H1 (cell line): ENCODE results near the gene NOS3. TPM values are rescaled to one million over a fixed set of nuclear protein-coding genes. Genes with fewer than 3 reads are reported as not detected.

Experiments used
- CTCF ChIA-PET: fragments of 300-600 bp; sonication (Branson Sonifier 250); formaldehyde crosslinking; loops from one replicate; lab custom pipeline; 2021; ENCODE audit not compliant: partially characterized antibody; lab: Charles Lee
- POLR2A ChIA-PET: fragments of 300-600 bp; sonication (Branson Sonifier 250); formaldehyde crosslinking; loops from one replicate; lab custom pipeline; 2021; ENCODE audit warnings: inconsistent platforms; ENCODE audit not compliant: partially characterized antibody; lab: Charles Lee
- DNase-seq, 2 experiments: peaks; one replicate each; pipeline versions ENCODE4 v3.0.0 to v3.0.0-alpha.2; 2010 to 2022; ENCODE audit warnings: low spot score in 2 of 2, low read depth in 1 of 2, mixed read lengths in 1 of 2
- FAIRE-seq: peaks from 2 replicates; lab custom pipeline; 2011; peaks lifted over from hg19 to GRCh38; lab: Jason Lieb, UNC
- H2AFZ ChIP-seq: 2 replicates; pipeline ENCODE4 v1.8.1; 2012; ENCODE audit warnings: low read length, inconsistent platforms
- H2AK5ac ChIP-seq: 2 replicates; pipeline ENCODE4 v1.6.1; 2013; ENCODE audit warnings: low read depth, low read length
- H2BK120ac ChIP-seq: replicated peaks from 2 replicates; pipeline ENCODE3; 2013; ENCODE audit warnings: low read depth, low read length, inconsistent platforms
- H2BK12ac ChIP-seq: 2 replicates; pipeline ENCODE4 v1.6.1; 2013; ENCODE audit warnings: low read depth, low read length
- H2BK15ac ChIP-seq: 2 replicates; pipeline ENCODE4 v1.6.1; 2013; ENCODE audit warnings: low read length
- H2BK20ac ChIP-seq: 2 replicates; pipeline ENCODE4 v1.6.1; 2013; ENCODE audit warnings: low read length
- H2BK5ac ChIP-seq: 2 replicates; pipeline ENCODE4 v1.6.1; 2013; ENCODE audit warnings: low read depth, low read length
- H3K14ac ChIP-seq: 2 replicates; pipeline ENCODE4 v1.6.1; 2013; ENCODE audit warnings: inconsistent platforms; ENCODE audit not compliant: insufficient read length
- H3K18ac ChIP-seq: 2 replicates; pipeline ENCODE4 v1.6.1; 2013; ENCODE audit warnings: low read length; ENCODE audit errors: extremely low read depth
- H3K23ac ChIP-seq: 2 replicates; pipeline ENCODE4 v1.6.1; 2013; ENCODE audit warnings: inconsistent platforms; ENCODE audit not compliant: insufficient read length
- H3K23me2 ChIP-seq: 2 replicates; pipeline ENCODE4 v1.6.1; 2013; ENCODE audit warnings: low read depth, low read length
- H3K27ac ChIP-seq: 2 replicates; pipeline ENCODE4 v1.6.1; 2011; ENCODE audit warnings: low read depth, low read length, inconsistent platforms
- H3K27me3 ChIP-seq, 4 experiments: replicated peaks in 1 of 4; 1 replicate in 1 of 4; 2 replicates in 3 of 4; pipeline versions ENCODE4 v1.6.1 to v1.8.1; 2011 to 2013; ENCODE audit warnings: low read length in 3 of 4, mild to moderate bottlenecking in 3 of 4, inconsistent platforms in 2 of 4, mixed read lengths in 2 of 4, moderate library complexity in 1 of 4; ENCODE audit not compliant: control insufficient read depth in 3 of 4, insufficient read depth in 3 of 4; ENCODE audit errors: extremely low read depth in 1 of 4
- H3K36me3 ChIP-seq, 4 experiments: 2 replicates each; pipeline versions ENCODE4 v1.6.1 to v1.8.1; 2011 to 2013; ENCODE audit warnings: mild to moderate bottlenecking in 4 of 4, low read length in 3 of 4, moderate library complexity in 2 of 4, control low read depth in 1 of 4, inconsistent platforms in 1 of 4; ENCODE audit not compliant: insufficient read depth in 4 of 4, control insufficient read depth in 2 of 4
- H3K4ac ChIP-seq: replicated peaks from 2 replicates; pipeline ENCODE3; 2013; ENCODE audit warnings: low read length, low read depth, mixed read lengths, inconsistent platforms; ENCODE audit not compliant: insufficient read length
- H3K4me1 ChIP-seq, 4 experiments: replicated peaks in 1 of 4; 1 replicate in 1 of 4; 2 replicates in 3 of 4; pipeline versions ENCODE4 v1.6.1 to v1.8.1; 2011 to 2013; ENCODE audit warnings: low read length in 3 of 4, inconsistent platforms in 2 of 4, mixed read lengths in 1 of 4; ENCODE audit not compliant: insufficient read depth in 4 of 4, control insufficient read depth in 3 of 4
- H3K4me2 ChIP-seq, 2 experiments: 2 replicates each; pipeline versions ENCODE4 v1.6.1 to v1.8.1; 2011 to 2013; ENCODE audit warnings: low read depth in 2 of 2, low read length in 2 of 2, control low read depth in 1 of 2, inconsistent platforms in 1 of 2, mild to moderate bottlenecking in 1 of 2; ENCODE audit not compliant: insufficient read depth in 1 of 2
- H3K4me3 ChIP-seq, 4 experiments: fragments of 200-600, 300-600 bp in 1 of 4; sonication (generic), shearing (Covaris generic), sonication (Bioruptor Twin) in 1 of 4; 2 replicates each; pipeline versions ENCODE4 v1.5.1 to v1.8.1; 2011 to 2016; ENCODE audit warnings: low read length in 4 of 4, low read depth in 3 of 4, control low read depth in 2 of 4, inconsistent platforms in 2 of 4, mild to moderate bottlenecking in 2 of 4, mixed read lengths in 1 of 4, moderate library complexity in 1 of 4; ENCODE audit not compliant: insufficient read depth in 2 of 4; ENCODE audit errors: extremely low read depth in 1 of 4
- H3K56ac ChIP-seq: replicated peaks from 2 replicates; pipeline ENCODE3; 2013; ENCODE audit warnings: low read depth, mild to moderate bottlenecking, mixed read lengths, low read length, inconsistent platforms; ENCODE audit not compliant: insufficient read length
- H3K79me1 ChIP-seq: 2 replicates; pipeline ENCODE4 v1.6.1; 2013; ENCODE audit warnings: low read depth, low read length, control low read depth
- H3K79me2 ChIP-seq, 2 experiments: 2 replicates each; pipeline versions ENCODE4 v1.6.1 to v1.8.1; 2012 to 2013; ENCODE audit warnings: low read length in 2 of 2, mild to moderate bottlenecking in 2 of 2, inconsistent platforms in 1 of 2; ENCODE audit not compliant: insufficient read depth in 2 of 2, control insufficient read depth in 1 of 2
- H3K9ac ChIP-seq, 4 experiments: replicated peaks in 1 of 4; 1 replicate in 1 of 4; 2 replicates in 3 of 4; pipeline versions ENCODE4 v1.6.1 to v1.8.1; 2011 to 2013; ENCODE audit warnings: low read depth in 3 of 4, low read length in 3 of 4, control low read depth in 2 of 4, mild to moderate bottlenecking in 2 of 4, moderate library complexity in 2 of 4, inconsistent platforms in 1 of 4; ENCODE audit errors: extremely low read depth in 1 of 4
- H3K9me3 ChIP-seq, 2 experiments: 2 replicates each; pipeline versions ENCODE4 v1.6.1 to v1.8.1; 2012 to 2013; ENCODE audit warnings: mild to moderate bottlenecking in 2 of 2, moderate library complexity in 2 of 2, control low read depth in 1 of 2, inconsistent platforms in 1 of 2, low read depth in 1 of 2, low read length in 1 of 2, mixed read lengths in 1 of 2; ENCODE audit not compliant: insufficient read depth in 2 of 2
- H4K20me1 ChIP-seq, 2 experiments: replicated peaks in 1 of 2; 2 replicates each; pipeline versions ENCODE3 to v1.8.1; 2011 to 2013; ENCODE audit warnings: inconsistent platforms in 2 of 2, low read length in 2 of 2, mild to moderate bottlenecking in 1 of 2; ENCODE audit not compliant: insufficient read depth in 2 of 2, control insufficient read depth in 1 of 2
- H4K5ac ChIP-seq: 2 replicates; pipeline ENCODE4 v1.6.1; 2013; ENCODE audit warnings: low read length, low read depth, mixed read lengths, inconsistent platforms; ENCODE audit not compliant: insufficient read length
- H4K8ac ChIP-seq: 2 replicates; pipeline ENCODE4 v1.8.0; 2013; ENCODE audit warnings: mild to moderate bottlenecking, moderate library complexity, low read length, inconsistent platforms; ENCODE audit not compliant: insufficient read depth; ENCODE audit errors: extremely low read depth
- H4K91ac ChIP-seq: replicated peaks from 2 replicates; pipeline ENCODE3; 2013; ENCODE audit warnings: low read length, mixed read lengths, inconsistent platforms; ENCODE audit not compliant: insufficient read length
- ASH2L ChIP-seq: fragments of 200-600, 300-600 bp; sonication (generic); IDR thresholded peaks from one replicate; pipeline ENCODE4 v1.7.1; 2017; ENCODE audit warnings: low read length
- ATF2 ChIP-seq: IDR thresholded peaks from 2 replicates; pipeline ENCODE4 v1.6.1; 2012; ENCODE audit warnings: low read length, inconsistent platforms
- CHD2 ChIP-seq: IDR thresholded peaks from 2 replicates; pipeline ENCODE4 v1.6.1; 2012; ENCODE audit warnings: low read length, improper control_type of control experiment
- EP300 ChIP-seq, 2 experiments: IDR thresholded peaks; 1 replicate in 1 of 2; 2 replicates in 1 of 2; pipeline ENCODE4 v1.6.1; 2011 to 2012; ENCODE audit warnings: low read depth in 2 of 2, low read length in 2 of 2, mild to moderate bottlenecking in 2 of 2, borderline replicate concordance in 1 of 2, inconsistent platforms in 1 of 2, moderate library complexity in 1 of 2
- GABPA ChIP-seq: IDR thresholded peaks from 2 replicates; pipeline ENCODE4 v1.6.1; 2011; ENCODE audit warnings: mild to moderate bottlenecking, low read length, moderate library complexity, borderline replicate concordance; ENCODE audit not compliant: insufficient read depth
- KDM5A ChIP-seq: fragments of 200-600 bp; IDR thresholded peaks from 2 replicates; pipeline ENCODE4 v1.7.1; 2012; ENCODE audit warnings: mild to moderate bottlenecking, low read length, inconsistent platforms, mixed read lengths
- NANOG ChIP-seq: IDR thresholded peaks from 2 replicates; pipeline ENCODE4 v1.6.1; 2011; ENCODE audit warnings: low read length, low read depth, mild to moderate bottlenecking, inconsistent platforms; ENCODE audit not compliant: insufficient read depth, poor library complexity, severe bottlenecking
- POU5F1 ChIP-seq: IDR thresholded peaks from 2 replicates; pipeline ENCODE4 v1.6.1; 2011; ENCODE audit warnings: low read depth, mild to moderate bottlenecking, low read length, moderate library complexity
- YY1 ChIP-seq: IDR thresholded peaks from 2 replicates; pipeline ENCODE4 v1.6.1; 2011; ENCODE audit warnings: low read depth, mild to moderate bottlenecking, low read length
- WGBS, 2 experiments: shearing (Covaris generic) in 1 of 2; methylation state at CpG; one replicate each; pipeline versions ENCODE4 v1.1.6 to v1.1.7; 2013 to 2015; ENCODE audit warnings: low lambda C conversion rate in 2 of 2, mixed read lengths in 2 of 2, inconsistent platforms in 1 of 2, low coverage in 1 of 2, missing lambda C conversion rate in 1 of 2; ENCODE audit not compliant: insufficient replicate concordance in 2 of 2, insufficient coverage in 1 of 2, insufficient read length in 1 of 2; ENCODE audit errors: extremely low coverage in 1 of 2, missing lambda C conversion rate in 1 of 2; 5-methylcytosine and 5-hydroxymethylcytosine counted together
- polyA plus RNA-seq, 7 experiments: library from polyadenylated mRNA; depleted of rRNA in 3 of 7; stranded (reverse) in 5 of 7; unstranded in 2 of 7; fragments of >200 nt in 5 of 7; fragments of 200-250 nt in 2 of 7; gene quantifications; 1 replicate in 5 of 7; 2 replicates in 1 of 7; 4 replicates in 1 of 7; pipeline versions ENCODE4 v1.2.1 to v1.2.3, GENCODE V29; 2011 to 2013; ENCODE audit warnings: missing spikeins in 2 of 7, mixed read lengths in 2 of 7
- total RNA-seq: library from RNA; stranded (reverse); fragmentation: NEBNext Ultra II Directional; extraction: Animal tissue kit (Norgen Biotek cat#: 25700); gene quantifications from 2 replicates; pipeline ENCODE4 v1.2.1, GENCODE V29; 2021

NOS3 gene
- total and polyA plus RNA-seq, 2 of the 8 experiments (the other 6 are each of a cell fraction or from before 2014, with no cell fraction given) = 4.4 to 16.2 TPM

DNA sequence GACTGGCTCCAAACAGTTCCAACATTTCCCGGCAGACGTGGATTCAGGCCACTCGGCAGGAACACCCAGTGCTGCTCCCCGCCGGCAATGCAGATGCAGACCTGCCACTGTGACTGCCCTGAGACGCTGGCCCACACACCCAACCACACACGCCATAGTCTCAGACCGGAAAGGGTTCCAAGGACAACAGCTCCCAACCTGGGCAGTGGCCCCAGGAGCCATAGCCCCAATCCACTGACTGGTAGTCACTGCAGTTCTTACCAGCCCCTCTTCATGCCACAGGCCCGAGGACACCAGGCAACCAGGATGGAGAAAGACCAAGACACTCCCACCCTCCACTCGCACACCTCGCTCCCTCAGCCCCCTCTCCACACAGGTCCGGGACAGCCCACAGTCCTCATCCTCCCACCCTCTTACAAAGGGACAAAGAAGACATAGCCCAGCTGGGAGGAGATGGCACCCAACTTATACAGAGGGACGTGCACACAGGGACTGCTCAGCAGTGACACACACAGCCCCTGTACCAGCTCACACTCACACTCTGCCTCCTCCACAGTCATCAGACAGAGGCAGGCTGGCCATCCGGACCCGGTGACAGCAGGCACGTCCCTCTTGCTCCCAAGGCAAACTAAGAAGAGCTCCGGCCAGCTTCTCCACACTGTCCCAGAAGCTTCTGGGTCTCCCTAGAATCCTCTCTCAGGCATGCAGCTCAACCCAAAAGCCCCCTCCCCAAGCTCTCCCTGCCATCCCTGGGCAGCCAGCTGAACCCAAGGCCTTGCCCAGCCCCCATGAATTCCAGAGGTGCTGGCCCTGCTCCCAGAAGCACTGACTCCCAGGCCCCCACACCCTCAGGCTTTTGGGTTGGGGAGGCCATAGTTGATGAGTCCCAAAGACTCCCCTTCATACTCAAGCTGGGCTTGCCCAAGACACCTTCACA lies 37.5 kb upstream of the NOS3 start:
- Histone ChIP-seq H2BK5ac (no peak overlapping the region), H4K8ac (no peak overlapping the region), H3K79me1 (no peaks in the 10 kb centered on the region), H2AK5ac (peak overlapping the region; percentile 95; the same call in 1 of the 2 replicates), H3K27ac (0 out of 2 replicates have a peak overlapping the region, but pooled peaks have one; percentile 15), H3K4me3 (no peak overlapping the region), H3K4me2 (no peak overlapping the region), H3K27me3 (peaks cover 0 to 18% (median 8%) of the 10 kb centered on the region in 4 experiments; a peak in 5 of 7 replicates), H2BK20ac (no peak overlapping the region), H3K23me2 (no peaks in the 10 kb centered on the region; the same call in 1 of the 2 replicates), H3K56ac (no peak overlapping the region), H4K5ac (no peak overlapping the region), H3K4ac (no peak overlapping the region), H3K79me2 (no peaks in the 10 kb centered on the region), H4K91ac (no peak overlapping the region), H2BK12ac (peak overlapping the region; percentile 31; the same call in 1 of the 2 replicates), H3K18ac (no peak overlapping the region), H2BK120ac (no peak overlapping the region), H3K36me3 (no peaks in the 10 kb centered on the region; a peak in 1 of 8 replicates), H4K20me1 (peaks cover 0 to 1% of the 10 kb centered on the region in 2 experiments), H3K4me1 (peaks cover 0 to 30% (median 20%) of the 10 kb centered on the region in 4 experiments; a peak in 6 of 7 replicates), H2AFZ (no peak overlapping the region), H3K9ac (no peak overlapping the region), H3K23ac (no peak overlapping the region), H3K14ac (no peak overlapping the region), H3K9me3 (no peaks in the 10 kb centered on the region), H2BK15ac (peak overlapping the region; percentile 46; the same call in 1 of the 2 replicates)
- POLR2A ChIA-PET = interaction anchor here (1.1 to 1.4 kb wide), 3 partner anchors 9 to 26 kb away, joined by 3 to 6 read pairs (median 4); no protein-coding TSS in a partner anchor
- FAIRE-seq (no peak), DNase-seq (no peak)
- WGBS, 2 experiments = 88% methylated on average over 17 of the region's 17 CpGs; no CpG with 5 or more reads in 1 of the 2 experiments
- CTCF ChIA-PET = interaction anchor here (0.5 to 25.2 kb wide), 11 partner anchors 15 to 337 kb away, joined by 3 to 797 read pairs (median 3); partner anchors contain the start of genes ABCB8 and KCNH2
- TF ChIP-seq YY1 (no peak), POU5F1 (no peak), CHD2 (no peak), ASH2L (no peak), KDM5A (no peak), EP300 (IDR thresholded peaks at IDR 0.05; ENCODE audit: borderline replicate concordance in 1 of 2, low read depth in 2 of 2, low read length in 2 of 2) (no peak), ATF2 (no peak), GABPA (no peak), NANOG (no peak)
